GM18505 (cell line): ENCODE measurements around the gene FBXO40.
"Not testable (repeated sequence)": the region's sequence is repeated elsewhere in the genome, so short reads cannot be mapped to it uniquely, and the experiment has no call there.

Source experiments
- ATAC-seq: cut with Tn5 transposase; IDR thresholded peaks from one replicate; pipeline ENCODE4 v1.9.1; 2021; ENCODE audit not compliant: unreplicated experiment
- POLR2A ChIP-seq: IDR thresholded peaks from 4 replicates; pipeline ENCODE4 v1.6.1; 2011; ENCODE audit warnings: borderline replicate concordance; ENCODE audit not compliant: insufficient read depth, insufficient read length; ENCODE audit errors: extremely low read depth

Gene FBXO40

GRCh38 chr3:121592856-121593702 is at the start of gene FBXO40:
Gene FBXO40 (plus strand): TSS chr3:121593379. CDS start chr3:121620576, 27,197 bp downstream.
- ATAC-seq: no peak

GRCh38 chr3:121545049-121545573 is 48.1 kb upstream of the FBXO40 start:
- TF ChIP-seq POLR2A: no peak
- peak; percentile 2 for ATAC-seq

More at GRCh38 chr3:121592856-121593702, at the start of gene FBXO40:
- no peak for TF ChIP-seq POLR2A

GRCh38 chr3:121545574-121546455 is 47.4 kb upstream of the FBXO40 start, which contains the start of gene POLQ:
Gene POLQ (minus strand): TSS chr3:121545988. CDS start chr3:121545877, 111 bp downstream.
- TF ChIP-seq POLR2A: peak; percentile 71
- ATAC-seq: peak; percentile 82

GRCh38 chr3:121552379-121552778 is 40.8 kb upstream of the FBXO40 start:
- no peak for ATAC-seq
- no peak for TF ChIP-seq POLR2A

GRCh38 chr3:121552797-121553196 is 40.4 kb upstream of the FBXO40 start:
- ATAC-seq: no peak
- TF ChIP-seq POLR2A: no peak

GRCh38 chr3:121557426-121557934 is 35.7 kb upstream of the FBXO40 start:
- no peak for ATAC-seq
- no peak for TF ChIP-seq POLR2A

- no peak for ATAC-seq
- TF ChIP-seq POLR2A: no peak
These were observed 31.0 kb upstream of the FBXO40 start for GRCh38 chr3:121562148-121562547.

- ATAC-seq: no peak
- TF ChIP-seq POLR2A: no peak
These were observed 26.4 kb upstream of the FBXO40 start for GRCh38 chr3:121566773-121567172.

GRCh38 chr3:121567649-121568048 is 25.5 kb upstream of the FBXO40 start, which contains the start of gene ARGFX:
Gene ARGFX (plus strand): TSS chr3:121567949. CDS start chr3:121570714, 2,765 bp downstream.
- TF ChIP-seq POLR2A: no peak
- no peak for ATAC-seq

GRCh38 chr3:121574449-121574848 is 18.7 kb upstream of the FBXO40 start:
- ATAC-seq: no peak
- no peak for TF ChIP-seq POLR2A

- no peak for TF ChIP-seq POLR2A
- ATAC-seq: no peak
These were observed 11.5 kb upstream of the FBXO40 start for GRCh38 chr3:121581691-121582090.

GRCh38 chr3:121584418-121584817 is 8.8 kb upstream of the FBXO40 start:
- no peak for ATAC-seq
- no peak for TF ChIP-seq POLR2A

- not testable (repeated sequence) for ATAC-seq
These were observed 627 bp downstream of the FBXO40 start for GRCh38 chr3:121593806-121594205.
